ENCODE results near the gene CMPK1. TPM values are rescaled to one million over a fixed set of nuclear protein-coding genes. Genes with fewer than 3 reads are reported as not detected.

The CMPK1 gene
- total RNA-seq, 1 experiment from 2014 or later: 28.7 TPM

- H4K20me1 ChIP-seq (ENCODE audit: control insufficient read depth, insufficient read depth, insufficient read length): no peaks in the 10 kb centered on the region
- no peaks in the 10 kb centered on the region for H3K4me1 ChIP-seq (ENCODE audit: insufficient read depth, low read length)
- no peak overlapping the region for H3K4me2 ChIP-seq (ENCODE audit: insufficient read depth, insufficient read length, low read length)
- no peak overlapping the region for H3K18ac ChIP-seq (ENCODE audit: insufficient read length, low read depth, low read length)
- no peak overlapping the region for H4K5ac ChIP-seq (ENCODE audit: insufficient read length, low read depth, low read length)
- H3K4ac ChIP-seq (ENCODE audit: low read depth, low read length): no peak overlapping the region
- H4K8ac ChIP-seq (replicated peaks; ENCODE audit: insufficient read length, low read depth, low read length): no peak overlapping the region
- no peak overlapping the region for H3K14ac ChIP-seq (ENCODE audit: insufficient read depth, low read length)
- no CpG with 5 or more reads among the region's 14 CpGs for WGBS (ENCODE audit: extremely low coverage, insufficient read length, low lambda C conversion rate)
- H4K91ac ChIP-seq (ENCODE audit: insufficient read length, low read depth, low read length): no peak overlapping the region
- H2BK5ac ChIP-seq (ENCODE audit: insufficient read length, low read length): no peak overlapping the region
- Mint-ChIP-seq H3K27ac (no peak overlapping the region), H3K4me3 (no peak overlapping the region), H3K27me3 (ENCODE audit: low read depth) (peaks cover 89% of the 10 kb centered on the region), H3K36me3 (ENCODE audit: insufficient read depth in 1 of 3, low read depth in 3 of 3) (peaks cover 0 to 2% (median 0%) of the 10 kb centered on the region in 3 experiments; a peak in 1 of 7 replicates), H3K9me3 (peaks cover 0 to 2% of the 10 kb centered on the region in 2 experiments; a peak in 3 of 5 replicates), H3K4me1 (peaks cover 2 to 11% of the 10 kb centered on the region in 2 experiments; a peak in 3 of 4 replicates)
- H2BK20ac ChIP-seq (ENCODE audit: low read depth, low read length, poor library complexity, severe bottlenecking): no peak overlapping the region
- H3K27me3 ChIP-seq (ENCODE audit: insufficient read depth, low read length): peaks cover 28% of the 10 kb centered on the region
- no peaks in the 10 kb centered on the region for H3K23me2 ChIP-seq (ENCODE audit: insufficient read length, low read depth, low read length, poor library complexity, severe bottlenecking)
- no peak overlapping the region for H2AK5ac ChIP-seq (ENCODE audit: insufficient read length, low read length)
- no peak overlapping the region for H3T11ph ChIP-seq (ENCODE audit: low read length)
- H2BK12ac ChIP-seq (ENCODE audit: insufficient read length, low read depth, low read length): no peak overlapping the region
- no peaks in the 10 kb centered on the region for H3K79me2 ChIP-seq (ENCODE audit: insufficient read depth, low read length)
- no peaks in the 10 kb centered on the region for H3K79me1 ChIP-seq (ENCODE audit: insufficient read depth, low read depth, low read length, poor library complexity, severe bottlenecking)
- no peak overlapping the region for H3K27ac ChIP-seq (ENCODE audit: insufficient read length, low read depth, low read length)
- H3K9me3 ChIP-seq (ENCODE audit: control insufficient read depth, low read depth, low read length): no peaks in the 10 kb centered on the region
- no peak overlapping the region for H3K56ac ChIP-seq (ENCODE audit: insufficient read length, low read depth, low read length)
- no peak for TF ChIP-seq CTCF (conservative IDR thresholded peaks at IDR 0.05)
- H2BK15ac ChIP-seq (ENCODE audit: low read depth, low read length): no peak overlapping the region
- H3K23ac ChIP-seq (ENCODE audit: insufficient read length, low read depth, low read length): no peak overlapping the region
- H2AFZ ChIP-seq (ENCODE audit: low read length): no peak overlapping the region
- no peak for DNase-seq
- H2BK120ac ChIP-seq (ENCODE audit: low read depth, low read length, poor library complexity, severe bottlenecking): no peak overlapping the region
- no peak overlapping the region for H3K9ac ChIP-seq (ENCODE audit: extremely low read depth, insufficient read length, low read length)
Measured at GRCh38 chr1:47412437-47412836, 78.8 kb downstream of the CMPK1 start.

Data from H9 (cell line).